ENCODE data around the gene AKAP6. TPM values are rescaled to one million over a fixed set of nuclear protein-coding genes. Genes with fewer than 3 reads are reported as not detected.

The AKAP6 gene
- total RNA-seq, 1 donor from 2014 or later: 3.6 TPM

DNA sequence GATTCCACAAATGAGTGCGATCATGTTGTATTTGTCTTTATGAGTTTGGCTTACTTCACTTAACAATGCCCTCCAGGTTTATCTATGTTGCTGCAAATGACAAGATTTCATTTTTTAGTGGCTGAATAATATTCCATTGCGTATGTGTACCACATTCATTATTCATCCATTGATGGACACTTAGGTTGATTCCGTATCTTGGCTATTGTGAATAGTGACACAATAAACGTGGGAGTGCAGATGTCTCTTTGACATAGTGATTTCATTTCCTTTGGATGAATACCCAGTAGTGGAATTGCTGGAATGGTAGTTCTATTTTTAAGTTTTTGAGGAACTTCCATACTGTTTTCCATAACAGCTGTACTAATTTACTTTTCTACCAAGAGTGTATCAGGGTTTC, 23.5 kb downstream of the AKAP6 start:
- TF ChIP-seq CTCF (IDR thresholded peaks at IDR 0.05): no peak
- H3K36me3 Mint-ChIP-seq (ENCODE audit: low read depth): no peaks in the 10 kb centered on the region
- no peak overlapping the region for H3K27ac Mint-ChIP-seq (ENCODE audit: unreplicated experiment)
- no peak overlapping the region for H3K4me3 Mint-ChIP-seq (ENCODE audit: unreplicated experiment)
- peaks cover 4% of the 10 kb centered on the region for H3K4me1 Mint-ChIP-seq (ENCODE audit: low read depth)
- peaks cover 6% of the 10 kb centered on the region for H3K9me3 Mint-ChIP-seq (ENCODE audit: low read depth)
- no peak for DNase-seq (ENCODE audit: low spot score)
- no peaks in the 10 kb centered on the region for H3K27me3 Mint-ChIP-seq (ENCODE audit: low read depth)

GRCh38 chr14:32354716-32355115, 25.6 kb downstream of the AKAP6 start:
- peaks cover 4% of the 10 kb centered on the region for H3K4me1 Mint-ChIP-seq (ENCODE audit: low read depth)
- peaks cover 6% of the 10 kb centered on the region for H3K9me3 Mint-ChIP-seq (ENCODE audit: low read depth)
- DNase-seq (ENCODE audit: low spot score): no peak
- no peak for TF ChIP-seq CTCF (IDR thresholded peaks at IDR 0.05)
- H3K27ac Mint-ChIP-seq (ENCODE audit: unreplicated experiment): no peak overlapping the region
- no peak overlapping the region for H3K4me3 Mint-ChIP-seq (ENCODE audit: unreplicated experiment)
- no peaks in the 10 kb centered on the region for H3K27me3 Mint-ChIP-seq (ENCODE audit: low read depth)
- no peaks in the 10 kb centered on the region for H3K36me3 Mint-ChIP-seq (ENCODE audit: low read depth)

DNA sequence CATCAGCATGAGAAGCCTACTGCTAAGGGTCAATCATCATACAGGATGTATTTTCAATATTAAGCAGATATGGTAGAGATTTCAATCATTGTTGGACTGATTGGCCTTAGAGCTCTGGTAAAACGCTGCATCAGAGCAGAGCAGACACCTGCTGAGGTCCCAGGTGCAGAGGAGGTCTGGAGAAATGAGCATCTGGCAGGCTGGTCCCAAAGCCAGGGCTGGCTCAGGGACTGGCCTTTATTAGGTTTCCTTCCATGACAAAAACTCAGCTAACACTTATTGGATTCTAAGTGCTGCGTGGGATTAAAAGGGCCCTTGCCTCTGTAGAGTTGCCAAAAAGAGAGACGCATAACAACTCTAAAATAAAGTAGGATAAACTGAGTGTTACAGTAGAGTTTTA, 29.7 kb downstream of the AKAP6 start:
- no peaks in the 10 kb centered on the region for H3K36me3 Mint-ChIP-seq (ENCODE audit: low read depth)
- no peak overlapping the region for H3K4me3 Mint-ChIP-seq (ENCODE audit: unreplicated experiment)
- no peaks in the 10 kb centered on the region for H3K9me3 Mint-ChIP-seq (ENCODE audit: low read depth)
- H3K27me3 Mint-ChIP-seq (ENCODE audit: low read depth): no peaks in the 10 kb centered on the region
- peaks cover 4% of the 10 kb centered on the region for H3K4me1 Mint-ChIP-seq (ENCODE audit: low read depth)
- no peak overlapping the region for H3K27ac Mint-ChIP-seq (ENCODE audit: unreplicated experiment)
- no peak for DNase-seq (ENCODE audit: low spot score)
- TF ChIP-seq CTCF (IDR thresholded peaks at IDR 0.05): no peak

- no peaks in the 10 kb centered on the region for H3K27me3 Mint-ChIP-seq (ENCODE audit: low read depth)
- no peak for TF ChIP-seq CTCF (IDR thresholded peaks at IDR 0.05)
- DNase-seq (ENCODE audit: low spot score): no peak
- H3K4me1 Mint-ChIP-seq (ENCODE audit: low read depth): peaks cover 18% of the 10 kb centered on the region
- H3K4me3 Mint-ChIP-seq (ENCODE audit: unreplicated experiment): no peak overlapping the region
- no peak overlapping the region for H3K27ac Mint-ChIP-seq (ENCODE audit: unreplicated experiment)
- H3K36me3 Mint-ChIP-seq (ENCODE audit: low read depth): no peaks in the 10 kb centered on the region
- no peaks in the 10 kb centered on the region for H3K9me3 Mint-ChIP-seq (ENCODE audit: low read depth)
These were observed 32.6 kb downstream of the AKAP6 start for GRCh38 chr14:32361674-32362073.

GRCh38 chr14:32363761-32364160, 34.7 kb downstream of the AKAP6 start:
- Mint-ChIP-seq H3K27me3 (ENCODE audit: low read depth) (no peaks in the 10 kb centered on the region), H3K4me1 (ENCODE audit: low read depth) (peaks cover 35% of the 10 kb centered on the region), H3K9me3 (ENCODE audit: low read depth) (no peaks in the 10 kb centered on the region), H3K36me3 (ENCODE audit: low read depth) (no peaks in the 10 kb centered on the region), H3K27ac (ENCODE audit: unreplicated experiment) (no peak overlapping the region), H3K4me3 (ENCODE audit: unreplicated experiment) (no peak overlapping the region)
- DNase-seq (ENCODE audit: low spot score): no peak
- no peak for TF ChIP-seq CTCF (IDR thresholded peaks at IDR 0.05)

Measured in chondrocyte (in vitro differentiated cells).